Measurements from ENCODE around the gene ZMIZ1. TPM values are rescaled to one million over a fixed set of nuclear protein-coding genes. Genes with fewer than 3 reads are reported as not detected.

ZMIZ1 gene
- total and polyA plus RNA-seq, 2 experiments from 2014 or later = 9.2 to 30.9 TPM

DNA sequence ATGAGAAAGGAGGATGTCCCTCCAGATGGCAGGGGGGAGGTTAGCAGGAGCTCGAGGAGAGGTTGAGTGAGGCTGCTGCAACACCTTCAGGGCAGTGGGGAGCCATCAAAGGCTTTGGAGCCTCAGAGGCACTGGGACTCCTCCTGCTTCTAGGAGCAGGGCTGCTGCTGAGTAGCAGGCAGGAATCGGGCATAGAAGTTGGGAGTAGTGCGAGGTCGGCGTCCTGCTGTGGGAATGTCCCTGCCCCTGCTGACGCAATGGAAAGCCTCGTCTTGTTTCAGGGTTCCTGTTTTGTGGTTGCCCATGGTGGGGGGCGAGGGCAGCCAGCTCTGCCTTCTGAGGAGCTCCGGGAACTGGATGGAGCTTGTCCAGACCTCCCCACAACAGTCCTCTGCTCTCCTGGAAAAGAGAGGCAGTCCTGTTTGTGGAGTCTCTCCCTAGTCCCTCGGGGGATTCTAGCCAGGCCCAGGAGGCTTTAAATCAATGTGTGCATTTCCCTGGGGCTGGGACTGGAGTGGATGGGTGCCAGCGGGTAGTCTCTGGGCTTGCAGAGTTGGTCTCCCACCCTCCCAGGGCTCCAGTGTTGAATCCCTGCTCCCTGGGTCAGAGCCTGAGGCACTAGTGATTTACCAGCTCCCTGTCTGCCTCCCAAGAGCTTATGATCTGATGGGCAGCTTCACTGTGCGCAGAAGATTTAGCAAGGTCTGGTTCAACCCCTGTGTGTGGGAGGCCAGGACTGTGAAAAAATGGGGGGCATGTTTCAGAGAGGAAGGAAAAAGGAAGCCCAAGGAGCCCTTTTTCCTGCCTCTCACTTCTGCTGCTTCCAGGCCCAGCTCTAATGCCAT is 179.8 kb downstream of the ZMIZ1 start:
- Histone ChIP-seq H2AFZ (no peak overlapping the region), H3F3A (replicated peaks; ENCODE audit: low read depth) (no peaks in the 10 kb centered on the region), H3K79me2 (replicated peaks; ENCODE audit: insufficient read depth) (peaks cover 11% of the 10 kb centered on the region), H3K4me2 (no peak overlapping the region), H3K4me1 (ENCODE audit: insufficient read depth) (no peaks in the 10 kb centered on the region; the same call in 1 of the 2 replicates), H3K9me2 (ENCODE audit: insufficient read depth) (no peaks in the 10 kb centered on the region), H3K27ac (ENCODE audit: low read depth) (no peak overlapping the region), H3K4me3 (no peak overlapping the region), H3K36me3 (ENCODE audit: insufficient read depth) (no peaks in the 10 kb centered on the region), H3K27me3 (ENCODE audit: insufficient read depth) (peaks cover 23% of the 10 kb centered on the region), H4K20me1 (replicated peaks; ENCODE audit: insufficient read depth) (peaks cover 24% of the 10 kb centered on the region)
- Mint-ChIP-seq H3K27ac (no peak overlapping the region; the same call in 1 of the 2 replicates), H3K9me3 (no peaks in the 10 kb centered on the region), H3K4me3 (no peak overlapping the region; the same call in 2 of the 3 replicates), H3K27me3 (ENCODE audit: insufficient read depth, low read depth, poor library complexity) (peaks cover 28% of the 10 kb centered on the region), H3K36me3 (ENCODE audit: low read depth) (no peaks in the 10 kb centered on the region), H3K4me1 (peaks cover 15% of the 10 kb centered on the region)
- DNase-seq (ENCODE audit: low spot score) = no peak
- TF ChIP-seq EZH2phosphoT487 (IDR thresholded peaks at IDR 0.05; ENCODE audit: unreplicated experiment) (no peak), NANOG (IDR thresholded peaks at IDR 0.05; ENCODE audit: borderline replicate concordance) (no peak), JUNB (IDR thresholded peaks at IDR 0.05; ENCODE audit: unreplicated experiment) (no peak), ZNF114 (CRISPR knock-in tag; IDR thresholded peaks at IDR 0.05) (no peak), EZH2 (IDR thresholded peaks at IDR 0.05; ENCODE audit: low read depth, unreplicated experiment) (no peak), ZNF331 (CRISPR knock-in tag; IDR thresholded peaks at IDR 0.05; ENCODE audit: low read depth) (no peak), STAT1 (IDR thresholded peaks at IDR 0.05; ENCODE audit: unreplicated experiment) (no peak), CREB1 (CRISPR knock-in tag; IDR thresholded peaks at IDR 0.05; ENCODE audit: low read depth) (no peak)
- TF ChIP-seq, protein P1, sequence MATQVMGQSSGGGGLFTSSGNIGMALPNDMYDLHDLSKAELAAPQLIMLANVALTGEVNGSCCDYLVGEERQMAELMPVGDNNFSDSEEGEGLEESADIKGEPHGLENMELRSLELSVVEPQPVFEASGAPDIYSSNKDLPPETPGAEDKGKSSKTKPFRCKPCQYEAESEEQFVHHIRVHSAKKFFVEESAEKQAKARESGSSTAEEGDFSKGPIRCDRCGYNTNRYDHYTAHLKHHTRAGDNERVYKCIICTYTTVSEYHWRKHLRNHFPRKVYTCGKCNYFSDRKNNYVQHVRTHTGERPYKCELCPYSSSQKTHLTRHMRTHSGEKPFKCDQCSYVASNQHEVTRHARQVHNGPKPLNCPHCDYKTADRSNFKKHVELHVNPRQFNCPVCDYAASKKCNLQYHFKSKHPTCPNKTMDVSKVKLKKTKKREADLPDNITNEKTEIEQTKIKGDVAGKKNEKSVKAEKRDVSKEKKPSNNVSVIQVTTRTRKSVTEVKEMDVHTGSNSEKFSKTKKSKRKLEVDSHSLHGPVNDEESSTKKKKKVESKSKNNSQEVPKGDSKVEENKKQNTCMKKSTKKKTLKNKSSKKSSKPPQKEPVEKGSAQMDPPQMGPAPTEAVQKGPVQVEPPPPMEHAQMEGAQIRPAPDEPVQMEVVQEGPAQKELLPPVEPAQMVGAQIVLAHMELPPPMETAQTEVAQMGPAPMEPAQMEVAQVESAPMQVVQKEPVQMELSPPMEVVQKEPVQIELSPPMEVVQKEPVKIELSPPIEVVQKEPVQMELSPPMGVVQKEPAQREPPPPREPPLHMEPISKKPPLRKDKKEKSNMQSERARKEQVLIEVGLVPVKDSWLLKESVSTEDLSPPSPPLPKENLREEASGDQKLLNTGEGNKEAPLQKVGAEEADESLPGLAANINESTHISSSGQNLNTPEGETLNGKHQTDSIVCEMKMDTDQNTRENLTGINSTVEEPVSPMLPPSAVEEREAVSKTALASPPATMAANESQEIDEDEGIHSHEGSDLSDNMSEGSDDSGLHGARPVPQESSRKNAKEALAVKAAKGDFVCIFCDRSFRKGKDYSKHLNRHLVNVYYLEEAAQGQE (IDR thresholded peaks at IDR 0.05; ENCODE audit: unreplicated experiment) = no peak
- TF ChIP-seq, protein P2, sequence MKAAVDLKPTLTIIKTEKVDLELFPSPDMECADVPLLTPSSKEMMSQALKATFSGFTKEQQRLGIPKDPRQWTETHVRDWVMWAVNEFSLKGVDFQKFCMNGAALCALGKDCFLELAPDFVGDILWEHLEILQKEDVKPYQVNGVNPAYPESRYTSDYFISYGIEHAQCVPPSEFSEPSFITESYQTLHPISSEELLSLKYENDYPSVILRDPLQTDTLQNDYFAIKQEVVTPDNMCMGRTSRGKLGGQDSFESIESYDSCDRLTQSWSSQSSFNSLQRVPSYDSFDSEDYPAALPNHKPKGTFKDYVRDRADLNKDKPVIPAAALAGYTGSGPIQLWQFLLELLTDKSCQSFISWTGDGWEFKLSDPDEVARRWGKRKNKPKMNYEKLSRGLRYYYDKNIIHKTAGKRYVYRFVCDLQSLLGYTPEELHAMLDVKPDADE (IDR thresholded peaks at IDR 0.05) = no peak
- TF ChIP-seq, protein P3, sequence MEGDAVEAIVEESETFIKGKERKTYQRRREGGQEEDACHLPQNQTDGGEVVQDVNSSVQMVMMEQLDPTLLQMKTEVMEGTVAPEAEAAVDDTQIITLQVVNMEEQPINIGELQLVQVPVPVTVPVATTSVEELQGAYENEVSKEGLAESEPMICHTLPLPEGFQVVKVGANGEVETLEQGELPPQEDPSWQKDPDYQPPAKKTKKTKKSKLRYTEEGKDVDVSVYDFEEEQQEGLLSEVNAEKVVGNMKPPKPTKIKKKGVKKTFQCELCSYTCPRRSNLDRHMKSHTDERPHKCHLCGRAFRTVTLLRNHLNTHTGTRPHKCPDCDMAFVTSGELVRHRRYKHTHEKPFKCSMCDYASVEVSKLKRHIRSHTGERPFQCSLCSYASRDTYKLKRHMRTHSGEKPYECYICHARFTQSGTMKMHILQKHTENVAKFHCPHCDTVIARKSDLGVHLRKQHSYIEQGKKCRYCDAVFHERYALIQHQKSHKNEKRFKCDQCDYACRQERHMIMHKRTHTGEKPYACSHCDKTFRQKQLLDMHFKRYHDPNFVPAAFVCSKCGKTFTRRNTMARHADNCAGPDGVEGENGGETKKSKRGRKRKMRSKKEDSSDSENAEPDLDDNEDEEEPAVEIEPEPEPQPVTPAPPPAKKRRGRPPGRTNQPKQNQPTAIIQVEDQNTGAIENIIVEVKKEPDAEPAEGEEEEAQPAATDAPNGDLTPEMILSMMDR (conservative IDR thresholded peaks at IDR 0.05; ENCODE audit: low read depth in 2 of 2) = no peak
- ATAC-seq = peak; percentile 20

Data from GM23338 (cell line).